ENCODE data around the gene ARID1B.

Gene ARID1B

GRCh38 chr6:156830126-156830525 is 52.9 kb downstream of the ARID1B start:
- H3K9me3 ChIP-seq (ENCODE audit: severe bottlenecking) = no peaks in the 10 kb centered on the region
- no peak for TF ChIP-seq CTCF (IDR thresholded peaks at IDR 0.05; ENCODE audit: poor library complexity, severe bottlenecking)
- H3K4me1 ChIP-seq (ENCODE audit: insufficient read depth, poor library complexity, severe bottlenecking) = peaks cover 39% of the 10 kb centered on the region
- ATAC-seq (ENCODE audit: low read depth) (no peak), DNase-seq (ENCODE audit: low spot score) (no peak)
- no peak overlapping the region for H3K4me3 ChIP-seq (ENCODE audit: severe bottlenecking)
- H3K27ac ChIP-seq (ENCODE audit: poor library complexity, severe bottlenecking) = no peak overlapping the region
- peaks cover 23% of the 10 kb centered on the region for H3K36me3 ChIP-seq (ENCODE audit: low read depth)
- H3K27me3 ChIP-seq (ENCODE audit: insufficient read depth, poor library complexity, severe bottlenecking) = no peaks in the 10 kb centered on the region

GRCh38 chr6:156832231-156832647 is 55.1 kb downstream of the ARID1B start:
- no peak for ATAC-seq (ENCODE audit: low read depth)
- H3K4me1 ChIP-seq (ENCODE audit: insufficient read depth, poor library complexity, severe bottlenecking) = peaks cover 33% of the 10 kb centered on the region
- no peaks in the 10 kb centered on the region for H3K27me3 ChIP-seq (ENCODE audit: insufficient read depth, poor library complexity, severe bottlenecking)
- no peaks in the 10 kb centered on the region for H3K9me3 ChIP-seq (ENCODE audit: severe bottlenecking)
- DNase-seq (ENCODE audit: low spot score) = no peak
- peaks cover 32% of the 10 kb centered on the region for H3K36me3 ChIP-seq (ENCODE audit: low read depth)
- TF ChIP-seq CTCF (IDR thresholded peaks at IDR 0.05; ENCODE audit: poor library complexity, severe bottlenecking) = no peak
- no peak overlapping the region for H3K4me3 ChIP-seq (ENCODE audit: severe bottlenecking)
- H3K27ac ChIP-seq (ENCODE audit: poor library complexity, severe bottlenecking) = no peak overlapping the region

- no peak overlapping the region for H3K27ac ChIP-seq (ENCODE audit: poor library complexity, severe bottlenecking)
- peaks cover 36% of the 10 kb centered on the region for H3K36me3 ChIP-seq (ENCODE audit: low read depth)
- ATAC-seq (ENCODE audit: low read depth) (no peak), DNase-seq (ENCODE audit: low spot score) (no peak)
- peaks cover 29% of the 10 kb centered on the region for H3K4me1 ChIP-seq (ENCODE audit: insufficient read depth, poor library complexity, severe bottlenecking)
- H3K27me3 ChIP-seq (ENCODE audit: insufficient read depth, poor library complexity, severe bottlenecking) = no peaks in the 10 kb centered on the region
- TF ChIP-seq CTCF (IDR thresholded peaks at IDR 0.05; ENCODE audit: poor library complexity, severe bottlenecking) = no peak
- no peaks in the 10 kb centered on the region for H3K9me3 ChIP-seq (ENCODE audit: severe bottlenecking)
- no peak overlapping the region for H3K4me3 ChIP-seq (ENCODE audit: severe bottlenecking)
Measured at GRCh38 chr6:156832669-156833068, 55.5 kb downstream of the ARID1B start.

GRCh38 chr6:156833755-156834154 is 56.6 kb downstream of the ARID1B start:
- Histone ChIP-seq H3K9me3 (ENCODE audit: severe bottlenecking) (no peaks in the 10 kb centered on the region), H3K4me1 (ENCODE audit: insufficient read depth, poor library complexity, severe bottlenecking) (peaks cover 21% of the 10 kb centered on the region), H3K36me3 (ENCODE audit: low read depth) (peaks cover 36% of the 10 kb centered on the region), H3K27ac (ENCODE audit: poor library complexity, severe bottlenecking) (no peak overlapping the region), H3K4me3 (ENCODE audit: severe bottlenecking) (no peak overlapping the region), H3K27me3 (ENCODE audit: insufficient read depth, poor library complexity, severe bottlenecking) (no peaks in the 10 kb centered on the region)
- no peak for TF ChIP-seq CTCF (IDR thresholded peaks at IDR 0.05; ENCODE audit: poor library complexity, severe bottlenecking)
- DNase-seq (ENCODE audit: low spot score) (no peak), ATAC-seq (ENCODE audit: low read depth) (no peak)

GRCh38 chr6:156839129-156839528 is 62.0 kb downstream of the ARID1B start:
- Histone ChIP-seq H3K27ac (ENCODE audit: poor library complexity, severe bottlenecking) (no peak overlapping the region), H3K4me3 (ENCODE audit: severe bottlenecking) (no peak overlapping the region), H3K9me3 (ENCODE audit: severe bottlenecking) (no peaks in the 10 kb centered on the region), H3K4me1 (ENCODE audit: insufficient read depth, poor library complexity, severe bottlenecking) (no peaks in the 10 kb centered on the region), H3K27me3 (ENCODE audit: insufficient read depth, poor library complexity, severe bottlenecking) (no peaks in the 10 kb centered on the region), H3K36me3 (ENCODE audit: low read depth) (peaks cover 14% of the 10 kb centered on the region)
- ATAC-seq (ENCODE audit: low read depth) = no peak
- no peak for TF ChIP-seq CTCF (IDR thresholded peaks at IDR 0.05; ENCODE audit: poor library complexity, severe bottlenecking)
- DNase-seq (ENCODE audit: low spot score) = no peak
